IPS DF 6.9 (cell line): Measurements from ENCODE around the gene MAD1L1.
"Not testable (repeated sequence)": the region's sequence is repeated elsewhere in the genome, so short reads cannot be mapped to it uniquely, and the experiment has no call there.

Experiments
- DNase-seq: peaks from one replicate; pipeline ENCODE4 v3.0.0-alpha.2; 2013; ENCODE audit warnings: low read depth, low spot score
- H3K27ac ChIP-seq: one replicate; pipeline ENCODE4 v1.5.1; 2013; ENCODE audit warnings: low read length, control low read depth
- H3K27me3 ChIP-seq: 2 replicates; pipeline ENCODE4 v1.6.1; 2013; ENCODE audit warnings: mild to moderate bottlenecking, low read length; ENCODE audit not compliant: control insufficient read depth, insufficient read depth
- H3K36me3 ChIP-seq: 2 replicates; pipeline ENCODE4 v1.6.1; 2013; ENCODE audit warnings: low read length; ENCODE audit not compliant: control insufficient read depth, insufficient read depth
- H3K4me1 ChIP-seq: 2 replicates; pipeline ENCODE4 v1.6.1; 2013; ENCODE audit warnings: low read length; ENCODE audit not compliant: control insufficient read depth, insufficient read depth
- H3K4me3 ChIP-seq: 2 replicates; pipeline ENCODE4 v1.5.1; 2013; ENCODE audit warnings: mild to moderate bottlenecking, low read length
- H3K9me3 ChIP-seq: 2 replicates; pipeline ENCODE4 v1.6.1; 2013; ENCODE audit warnings: low read length, inconsistent platforms; ENCODE audit not compliant: control insufficient read depth, insufficient read depth
- WGBS: extraction: QIAGEN DNeasy Blood & Tissue Kit; methylation state at CpG from one replicate; pipeline ENCODE4 v1.1.7; 2013; ENCODE audit warnings: mixed read lengths, missing lambda C conversion rate; ENCODE audit not compliant: insufficient read length, insufficient coverage; 5-methylcytosine and 5-hydroxymethylcytosine counted together

Gene MAD1L1

GRCh38 chr7:2001601-2002442 lies 230.9 kb downstream of the MAD1L1 start:
- Histone ChIP-seq H3K4me3 (no peak overlapping the region), H3K36me3 (no peaks in the 10 kb centered on the region), H3K27me3 (no peaks in the 10 kb centered on the region), H3K9me3 (no peaks in the 10 kb centered on the region), H3K4me1 (no peaks in the 10 kb centered on the region; the same call in 1 of the 2 replicates), H3K27ac (no peak overlapping the region)
- WGBS: no CpG with 5 or more reads among the region's 33 CpGs
- DNase-seq: no peak

- Histone ChIP-seq H3K27me3 (no peaks in the 10 kb centered on the region), H3K4me3 (no peak overlapping the region), H3K36me3 (no peaks in the 10 kb centered on the region), H3K4me1 (no peaks in the 10 kb centered on the region; the same call in 1 of the 2 replicates), H3K27ac (no peak overlapping the region), H3K9me3 (no peaks in the 10 kb centered on the region)
- no CpG with 5 or more reads among the region's 25 CpGs for WGBS
- no peak for DNase-seq
Measured at GRCh38 chr7:2000746-2001321, 231.9 kb downstream of the MAD1L1 start.

- WGBS: no CpG with 5 or more reads among the region's 27 CpGs
Measured at GRCh38 chr7:2000153-2000687, 232.5 kb downstream of the MAD1L1 start.

GRCh38 chr7:1999278-1999984 lies 233.3 kb downstream of the MAD1L1 start:
- Histone ChIP-seq H3K4me3 (no peak overlapping the region), H3K27ac (no peak overlapping the region), H3K36me3 (no peaks in the 10 kb centered on the region), H3K27me3 (no peaks in the 10 kb centered on the region), H3K9me3 (no peaks in the 10 kb centered on the region), H3K4me1 (no peaks in the 10 kb centered on the region; the same call in 1 of the 2 replicates)
- DNase-seq: no peak
- no CpG with 5 or more reads among the region's 21 CpGs for WGBS

More at GRCh38 chr7:2000153-2000687, 232.5 kb downstream of the MAD1L1 start:
- H3K27me3 ChIP-seq: no peaks in the 10 kb centered on the region
- DNase-seq: no peak
- no peaks in the 10 kb centered on the region for H3K36me3 ChIP-seq
- no peak overlapping the region for H3K27ac ChIP-seq
- H3K4me1 ChIP-seq: no peaks in the 10 kb centered on the region; the same call in 1 of the 2 replicates
- no peak overlapping the region for H3K4me3 ChIP-seq
- H3K9me3 ChIP-seq: no peaks in the 10 kb centered on the region

GRCh38 chr7:1998146-1998545 lies 234.6 kb downstream of the MAD1L1 start:
- H3K36me3 ChIP-seq: no peaks in the 10 kb centered on the region; the same call in 1 of the 2 replicates

GRCh38 chr7:1997537-1998076 lies 235.1 kb downstream of the MAD1L1 start:
- WGBS: no CpG with 5 or more reads among the region's 15 CpGs
- no peaks in the 10 kb centered on the region for H3K27me3 ChIP-seq

More at GRCh38 chr7:1998146-1998545, 234.6 kb downstream of the MAD1L1 start:
- no peaks in the 10 kb centered on the region for H3K9me3 ChIP-seq
- WGBS: no CpG with 5 or more reads among the region's 10 CpGs
- no peak for DNase-seq
- H3K27me3 ChIP-seq: no peaks in the 10 kb centered on the region
- no peak overlapping the region for H3K27ac ChIP-seq
- H3K4me1 ChIP-seq: no peaks in the 10 kb centered on the region; the same call in 1 of the 2 replicates
- no peak overlapping the region for H3K4me3 ChIP-seq

GRCh38 chr7:1996816-1997215 lies 235.9 kb downstream of the MAD1L1 start:
- H3K27ac ChIP-seq: no peak overlapping the region
- no peaks in the 10 kb centered on the region for H3K9me3 ChIP-seq
- no peaks in the 10 kb centered on the region for H3K4me1 ChIP-seq
- H3K4me3 ChIP-seq: no peak overlapping the region
- no peaks in the 10 kb centered on the region for H3K27me3 ChIP-seq
- no peaks in the 10 kb centered on the region; the same call in 1 of the 2 replicates for H3K36me3 ChIP-seq
- no CpG with 5 or more reads among the region's 9 CpGs for WGBS
- DNase-seq: no peak

More at GRCh38 chr7:1997537-1998076, 235.1 kb downstream of the MAD1L1 start:
- no peaks in the 10 kb centered on the region for H3K4me1 ChIP-seq
- H3K4me3 ChIP-seq: no peak overlapping the region
- H3K27ac ChIP-seq: no peak overlapping the region
- DNase-seq: no peak
- no peaks in the 10 kb centered on the region; the same call in 1 of the 2 replicates for H3K36me3 ChIP-seq
- H3K9me3 ChIP-seq: no peaks in the 10 kb centered on the region

GRCh38 chr7:1995911-1996420 lies 236.8 kb downstream of the MAD1L1 start:
- not testable (repeated sequence) for DNase-seq, H3K27ac ChIP-seq, H3K4me3 ChIP-seq, H3K36me3 ChIP-seq, H3K27me3 ChIP-seq, H3K4me1 ChIP-seq, H3K9me3 ChIP-seq
- WGBS: no CpG with 5 or more reads among the region's 24 CpGs

GRCh38 chr7:1995426-1995825 lies 237.3 kb downstream of the MAD1L1 start:
- Histone ChIP-seq H3K9me3 (no peaks in the 10 kb centered on the region), H3K4me1 (no peaks in the 10 kb centered on the region), H3K4me3 (no peak overlapping the region), H3K27ac (no peak overlapping the region), H3K36me3 (no peaks in the 10 kb centered on the region; the same call in 1 of the 2 replicates), H3K27me3 (no peaks in the 10 kb centered on the region)
- WGBS: no CpG with 5 or more reads among the region's 11 CpGs
- DNase-seq: no peak

- Histone ChIP-seq H3K27me3 (no peaks in the 10 kb centered on the region), H3K4me3 (no peak overlapping the region), H3K27ac (no peak overlapping the region), H3K4me1 (no peaks in the 10 kb centered on the region), H3K9me3 (no peaks in the 10 kb centered on the region), H3K36me3 (no peaks in the 10 kb centered on the region; the same call in 1 of the 2 replicates)
- DNase-seq: no peak
- no CpG with 5 or more reads among the region's 13 CpGs for WGBS
Measured at GRCh38 chr7:1994931-1995330, 237.8 kb downstream of the MAD1L1 start.
